K562 (cell line): Measurements from ENCODE around the gene PDGFA. TPM values are rescaled to one million over a fixed set of nuclear protein-coding genes. Genes with fewer than 3 reads are reported as not detected.

Experiments
- BHLHE40 ChIP-seq: IDR thresholded peaks from 2 replicates; pipeline ENCODE4 v1.6.1; 2011; ENCODE audit warnings: low read length, improper control_type of control experiment
- CBFA2T2 ChIP-seq: fragments of 450-650 bp; conservative IDR thresholded peaks from 2 replicates; pipeline ENCODE4 v1.6.1; 2017; ENCODE audit warnings: mild to moderate bottlenecking
- CBFA2T3 ChIP-seq: fragments of 450-650 bp; IDR thresholded peaks from 2 replicates; pipeline ENCODE4 v1.6.1; 2017
- COPS2 ChIP-seq: fragments of 450-650 bp; conservative IDR thresholded peaks from 2 replicates; pipeline ENCODE4 v1.6.1; 2016; ENCODE audit warnings: mild to moderate bottlenecking, moderate library complexity
- DLX4 ChIP-seq: fragments of 250-450 bp; sonication (Bioruptor Pico); IDR thresholded peaks from 2 replicates; pipeline ENCODE4 v1.6.1; 2021; ENCODE audit warnings: mild to moderate bottlenecking
- ETS2 ChIP-seq: IDR thresholded peaks from 2 replicates; pipeline ENCODE4 v1.6.1; 2016; ENCODE audit warnings: borderline replicate concordance, missing genetic modification characterization, mild to moderate bottlenecking, moderate library complexity, missing compliant biosample characterization; ENCODE audit not compliant: poor library complexity, severe bottlenecking
- HES1 ChIP-seq: fragments of 450-650 bp; IDR thresholded peaks from 2 replicates; pipeline ENCODE4 v1.6.1; 2016; ENCODE audit warnings: low read depth, mild to moderate bottlenecking, moderate library complexity
- ILF3 ChIP-seq: fragments of 450-650 bp; IDR thresholded peaks from 2 replicates; pipeline ENCODE4 v1.6.1; 2018; ENCODE audit warnings: antibody characterized with exemption, mild to moderate bottlenecking, moderate library complexity, borderline replicate concordance
- MAX ChIP-seq: sonication (generic); formaldehyde crosslinking; IDR thresholded peaks from 2 replicates; pipeline ENCODE4 v1.9.0; 2022; ENCODE audit warnings: mild to moderate bottlenecking, missing genetic modification reagents
- NONO ChIP-seq, 2 experiments: fragments of 200-400 bp in 1 of 2; fragments of 450-650 bp in 1 of 2; formaldehyde crosslinking in 1 of 2; IDR thresholded peaks; 2 replicates each; pipeline ENCODE4 v1.6.1; 2017; ENCODE audit warnings: low read depth in 2 of 2, mild to moderate bottlenecking in 2 of 2, moderate library complexity in 2 of 2, low read length in 1 of 2
- RB1 ChIP-seq: fragments of 450-650 bp; IDR thresholded peaks from 2 replicates; pipeline ENCODE4 v1.6.1; 2017; ENCODE audit warnings: low read depth, mild to moderate bottlenecking
- RUNX1 ChIP-seq: sonication (generic); IDR thresholded peaks from 2 replicates; pipeline ENCODE4 v1.6.1; 2016; ENCODE audit warnings: antibody characterized with exemption, low read depth
- SMARCA4 ChIP-seq: fragments of 450-650 bp; IDR thresholded peaks from 2 replicates; pipeline ENCODE4 v1.6.1; 2016
- TAL1 ChIP-seq: fragments of 450-650 bp; IDR thresholded peaks from 2 replicates; pipeline ENCODE4 v1.6.1; 2016; ENCODE audit warnings: mild to moderate bottlenecking
- TCF3 ChIP-seq: sonication (generic); formaldehyde crosslinking; IDR thresholded peaks from 2 replicates; pipeline ENCODE4 v1.4.0; 2020; ENCODE audit warnings: mild to moderate bottlenecking, missing genetic modification reagents
- TFAP4 ChIP-seq: sonication (generic); formaldehyde crosslinking; IDR thresholded peaks from 2 replicates; pipeline ENCODE4 v1.8.0; 2022; ENCODE audit warnings: missing genetic modification reagents, mild to moderate bottlenecking, moderate library complexity, borderline replicate concordance
- YY1 ChIP-seq, 3 experiments: IDR thresholded peaks; 2 replicates each; pipeline ENCODE4 v1.6.1; 2011; ENCODE audit warnings: low read length in 2 of 3, mild to moderate bottlenecking in 2 of 3, moderate library complexity in 2 of 3, borderline replicate concordance in 1 of 3, control low read depth in 1 of 3, low read depth in 1 of 3; ENCODE audit not compliant: insufficient read depth in 3 of 3, insufficient replicate concordance in 2 of 3, control insufficient read depth in 1 of 3, insufficient read length in 1 of 3; ENCODE audit errors: extremely low read depth in 1 of 3
- ZFP91 ChIP-seq: sonication (generic); formaldehyde crosslinking; IDR thresholded peaks from 2 replicates; pipeline ENCODE4 v1.8.0; 2022; ENCODE audit warnings: mild to moderate bottlenecking, missing genetic modification reagents
- ZFX ChIP-seq: sonication (generic); formaldehyde crosslinking; IDR thresholded peaks from 2 replicates; pipeline ENCODE4 v1.8.0; 2022; ENCODE audit warnings: mild to moderate bottlenecking, missing genetic modification reagents, moderate library complexity
- ZNF263 ChIP-seq: sonication (generic); formaldehyde crosslinking; IDR thresholded peaks from 2 replicates; pipeline ENCODE4 v1.8.0; 2022; ENCODE audit warnings: mild to moderate bottlenecking, missing genetic modification reagents, borderline replicate concordance
- ZNF511 ChIP-seq: sonication (generic); formaldehyde crosslinking; IDR thresholded peaks from 2 replicates; pipeline ENCODE4 v1.8.0; 2022; ENCODE audit warnings: mild to moderate bottlenecking, missing genetic modification reagents
- ZNF57 ChIP-seq: fragments of 450-650 bp; formaldehyde crosslinking; IDR thresholded peaks from 2 replicates; pipeline ENCODE4 v1.4.0; 2020; ENCODE audit warnings: mild to moderate bottlenecking, moderate library complexity
- ZNF780A ChIP-seq: fragments of 250-450 bp; sonication (Bioruptor Pico); IDR thresholded peaks from 2 replicates; pipeline ENCODE4 v1.5.0; 2021; ENCODE audit warnings: mild to moderate bottlenecking
- ZNF830 ChIP-seq: fragments of 250-450 bp; sonication (Bioruptor Pico); IDR thresholded peaks from 2 replicates; pipeline ENCODE4 v1.5.0; 2021; ENCODE audit warnings: mild to moderate bottlenecking
- polyA plus RNA-seq, 8 experiments: library from polyadenylated mRNA; depleted of rRNA in 4 of 8; stranded (reverse) in 5 of 8; unstranded in 3 of 8; fragments of >200 nt; fragmentation: Nextera tagmentation in 2 of 8; fragmentation: Illumina TruSeq in 1 of 8; extraction: Ambion mirVana in 2 of 8; extraction: Trizol in 1 of 8; gene quantifications; 2 replicates each; pipeline versions ENCODE4 v1.2.1 to v1.2.3, GENCODE V29; 2011 to 2014; ENCODE audit warnings: inconsistent platforms in 1 of 8, missing spikeins in 1 of 8
- total RNA-seq, 7 experiments: library from RNA; depleted of rRNA in 6 of 7; stranded (reverse); fragments of >200 nt in 6 of 7; fragmentation: Illumina TruSeq in 2 of 7; extraction: Trizol in 2 of 7; gene quantifications; 2 replicates each; pipeline versions ENCODE4 v1.2.1 to v1.2.3, GENCODE V29; 2011 to 2021; ENCODE audit warnings: low replicate concordance in 1 of 7

PDGFA gene
- total and polyA plus RNA-seq, 9 of the 15 experiments (the other 6 are each of a cell fraction or from before 2014, with no cell fraction given): 2.5 to 10.2 (median 4.6) TPM

GRCh38 chr7:480531-481218 is 39.0 kb downstream of the PDGFA start (continued):
- TF ChIP-seq MAX (peak; percentile 40; the same call in 1 of the 2 replicates), COPS2 (no peak), YY1 (IDR thresholded peaks at IDR 0.05; ENCODE audit: borderline replicate concordance in 1 of 3, control insufficient read depth in 1 of 3, extremely low read depth in 1 of 3, insufficient read depth in 3 of 3, insufficient read length in 1 of 3, insufficient replicate concordance in 2 of 3, low read depth in 1 of 3, low read length in 2 of 3) (peak in 1 of 3 experiments; percentile 23), SMARCA4 (no peak), ZNF780A (CRISPR knock-in tag) (no peak), CBFA2T3 (peak; percentile 63), ZNF57 (CRISPR knock-in tag) (no peak), HES1 (peak; percentile 73), DLX4 (CRISPR knock-in tag) (no peak), BHLHE40 (peak; percentile 75), NONO (IDR thresholded peaks at IDR 0.05; ENCODE audit: low read depth in 2 of 2, low read length in 1 of 2) (no peak), ZFX (CRISPR knock-in tag) (peak; percentile 29; the same call in 1 of the 2 replicates), TAL1 (peak; percentile 11; the same call in 1 of the 2 replicates), ZNF830 (no peak), CBFA2T2 (0 out of 2 replicates have a peak, but pooled peaks have one; percentile 24), TFAP4 (CRISPR knock-in tag) (peak; percentile 13; the same call in 1 of the 2 replicates), ZNF511 (CRISPR knock-in tag) (0 out of 2 replicates have a peak, but pooled peaks have one; percentile 15), RB1 (no peak), TCF3 (CRISPR knock-in tag) (peak; percentile 54), ILF3 (no peak), ZFP91 (CRISPR knock-in tag) (no peak), ETS2 (tag) (no peak), ZNF263 (CRISPR knock-in tag) (peak; percentile 53; the same call in 1 of the 2 replicates), RUNX1 (peak; percentile 37; the same call in 1 of the 2 replicates)
